ENCODE data around the gene MARF1. TPM values are rescaled to one million over a fixed set of nuclear protein-coding genes. Genes with fewer than 3 reads are reported as not detected.

The MARF1 gene
- total RNA-seq, 4 donors from 2014 or later, result 45.6 to 57.1 (median 50.9) TPM

- TF ChIP-seq CTCF (IDR thresholded peaks at IDR 0.05; ENCODE audit: low read depth), result no peak
These were observed 38.2 kb downstream of the MARF1 start for GRCh38 chr16:15604460-15605440.

GRCh38 chr16:15602285-15603044 is 40.5 kb downstream of the MARF1 start:
- no peak for TF ChIP-seq CTCF (IDR thresholded peaks at IDR 0.05; ENCODE audit: low read depth)

GRCh38 chr16:15601212-15601879 is 41.6 kb downstream of the MARF1 start:
- no peak for TF ChIP-seq CTCF (IDR thresholded peaks at IDR 0.05; ENCODE audit: low read depth)

- TF ChIP-seq CTCF (IDR thresholded peaks at IDR 0.05; ENCODE audit: low read depth), result no peak
These were observed 43.5 kb downstream of the MARF1 start for GRCh38 chr16:15599303-15600070.

- no peak for TF ChIP-seq CTCF (IDR thresholded peaks at IDR 0.05; ENCODE audit: low read depth)
These were observed 44.2 kb downstream of the MARF1 start for GRCh38 chr16:15598648-15599190.

GRCh38 chr16:15597822-15598647 is 44.9 kb downstream of the MARF1 start:
- TF ChIP-seq CTCF (IDR thresholded peaks at IDR 0.05; ENCODE audit: low read depth), result no peak

All from subcutaneous adipose tissue (tissue), 4 donors.